HUDEP-2 (cell line): Measurements from ENCODE around the gene ZNF625.
"Not testable (repeated sequence)": the region's sequence is repeated elsewhere in the genome, so short reads cannot be mapped to it uniquely, and the experiment has no call there.

Experiments used
- DNase-seq, 76 experiments: peaks; one replicate each; lab custom pipeline; 2025; ENCODE audit not compliant: unreplicated experiment in 76 of 76; lab: John Stamatoyannopoulos, UW

Gene ZNF625

GRCh38 chr19:12139269-12139668, 17.3 kb downstream of the ZNF625 start:
- no peak for DNase-seq

GRCh38 chr19:12137221-12137940, 19.2 kb downstream of the ZNF625 start:
- DNase-seq, result peak in 4 of 76 experiments; percentile 3 to 12 (median 4)

GRCh38 chr19:12133069-12133468, 23.5 kb downstream of the ZNF625 start:
- DNase-seq, result no peak

GRCh38 chr19:12126707-12127106, 29.8 kb downstream of the ZNF625 start:
- DNase-seq, result peak in 3 of 76 experiments; percentile 2 to 20 (median 16)

- DNase-seq, result no peak
Observed at GRCh38 chr19:12117201-12117970, 39.1 kb downstream of the ZNF625 start.

GRCh38 chr19:12113121-12113520, 43.4 kb downstream of the ZNF625 start:
- no peak for DNase-seq

GRCh38 chr19:12112701-12113100, 43.8 kb downstream of the ZNF625 start:
- DNase-seq, result no peak

- DNase-seq, result no peak
Observed at GRCh38 chr19:12111943-12112637, 44.4 kb downstream of the ZNF625 start.

GRCh38 chr19:12111176-12111575, 45.4 kb downstream of the ZNF625 start:
- no peak for DNase-seq

- DNase-seq, result not testable (repeated sequence)
Observed at GRCh38 chr19:12103909-12104308, 52.6 kb downstream of the ZNF625 start.

GRCh38 chr19:12098040-12098439, 58.5 kb downstream of the ZNF625 start:
- no peak for DNase-seq

GRCh38 chr19:12095111-12095790, 61.3 kb downstream of the ZNF625 start:
- DNase-seq, result no peak
